K562 (cell line): ENCODE results near the gene PARP1. TPM values are rescaled to one million over a fixed set of nuclear protein-coding genes. Genes with fewer than 3 reads are reported as not detected.

Source experiments
- BCLAF1 ChIP-seq, 2 experiments: fragments of 450-650 bp in 1 of 2; IDR thresholded peaks; 2 replicates each; pipeline ENCODE4 v1.6.1; 2011 to 2017; ENCODE audit warnings: low read depth in 2 of 2, antibody characterized with exemption in 1 of 2, borderline replicate concordance in 1 of 2, low read length in 1 of 2, mild to moderate bottlenecking in 1 of 2, mixed read lengths in 1 of 2; ENCODE audit not compliant: control insufficient read depth in 1 of 2
- BDP1 ChIP-seq: IDR thresholded peaks from 3 replicates; pipeline ENCODE4 v1.6.1; 2011; ENCODE audit not compliant: insufficient read length, insufficient read depth
- BRF2 ChIP-seq: IDR thresholded peaks from 3 replicates; pipeline ENCODE4 v1.6.1; 2011; ENCODE audit warnings: borderline replicate concordance, mild to moderate bottlenecking; ENCODE audit not compliant: insufficient read length, insufficient read depth
- CGGBP1 ChIP-seq: fragments of 250-450 bp; sonication (Bioruptor Pico); IDR thresholded peaks from 2 replicates; pipeline ENCODE4 v1.9.0; 2021; ENCODE audit warnings: mild to moderate bottlenecking
- FOXA1 ChIP-seq: fragments of 450-650 bp; IDR thresholded peaks from 2 replicates; pipeline ENCODE4 v1.6.1; 2016; ENCODE audit warnings: mild to moderate bottlenecking, borderline replicate concordance
- GMEB1 ChIP-seq: fragments of 250-450 bp; sonication (Bioruptor Pico); IDR thresholded peaks from 2 replicates; pipeline ENCODE4 v1.4.0; 2020; ENCODE audit warnings: mild to moderate bottlenecking
- HMBOX1 ChIP-seq: sonication (generic); IDR thresholded peaks from 2 replicates; pipeline ENCODE4 v1.6.1; 2016
- KLF6 ChIP-seq: fragments of 250-450 bp; sonication (Bioruptor Pico); IDR thresholded peaks from 2 replicates; pipeline ENCODE4 v1.4.0; 2020; ENCODE audit warnings: mild to moderate bottlenecking, moderate library complexity, borderline replicate concordance
- MTA2 ChIP-seq: fragments of 450-650 bp; IDR thresholded peaks from 2 replicates; pipeline ENCODE4 v1.6.1; 2016; ENCODE audit warnings: low read depth
- NBN ChIP-seq: fragments of 450-650 bp; IDR thresholded peaks from 2 replicates; pipeline ENCODE4 v1.6.1; 2016; ENCODE audit warnings: low read depth, mild to moderate bottlenecking
- NCOA1 ChIP-seq: fragments of 450-650 bp; IDR thresholded peaks from 2 replicates; pipeline ENCODE4 v1.6.1; 2016; ENCODE audit warnings: low read depth
- PBX2 ChIP-seq, 2 experiments: IDR thresholded peaks in 1 of 2; conservative IDR thresholded peaks in 1 of 2; 2 replicates each; pipeline ENCODE4 v1.6.1; 2016; ENCODE audit warnings: low read depth in 2 of 2, mild to moderate bottlenecking in 1 of 2, missing compliant biosample characterization in 1 of 2, missing genetic modification characterization in 1 of 2, moderate library complexity in 1 of 2
- PTRF ChIP-seq: fragments of 450-650 bp; IDR thresholded peaks from 2 replicates; pipeline ENCODE4 v1.6.1; 2016; ENCODE audit warnings: mild to moderate bottlenecking, missing genetic modification characterization, missing compliant biosample characterization
- SUPT5H ChIP-seq: fragments of 450-650 bp; IDR thresholded peaks from 2 replicates; pipeline ENCODE4 v1.6.1; 2016
- ZFX ChIP-seq: sonication (generic); formaldehyde crosslinking; IDR thresholded peaks from 2 replicates; pipeline ENCODE4 v1.8.0; 2022; ENCODE audit warnings: mild to moderate bottlenecking, missing genetic modification reagents, moderate library complexity
- ZNF277 ChIP-seq: fragments of 250-450 bp; sonication (Bioruptor Pico); IDR thresholded peaks from 2 replicates; pipeline ENCODE4 v1.8.0; 2022; ENCODE audit warnings: inconsistent platforms, mild to moderate bottlenecking, moderate library complexity, borderline replicate concordance
- ZNF668 ChIP-seq: fragments of 250-450 bp; sonication (Bioruptor Pico); IDR thresholded peaks from 2 replicates; pipeline ENCODE4 v1.8.0; 2022; ENCODE audit warnings: mild to moderate bottlenecking, inconsistent platforms
- polyA plus RNA-seq, 8 experiments: library from polyadenylated mRNA; depleted of rRNA in 4 of 8; stranded (reverse) in 5 of 8; unstranded in 3 of 8; fragments of >200 nt; fragmentation: Nextera tagmentation in 2 of 8; fragmentation: Illumina TruSeq in 1 of 8; extraction: Ambion mirVana in 2 of 8; extraction: Trizol in 1 of 8; gene quantifications; 2 replicates each; pipeline versions ENCODE4 v1.2.1 to v1.2.3, GENCODE V29; 2011 to 2014; ENCODE audit warnings: inconsistent platforms in 1 of 8, missing spikeins in 1 of 8
- total RNA-seq, 7 experiments: library from RNA; depleted of rRNA in 6 of 7; stranded (reverse); fragments of >200 nt in 6 of 7; fragmentation: Illumina TruSeq in 2 of 7; extraction: Trizol in 2 of 7; gene quantifications; 2 replicates each; pipeline versions ENCODE4 v1.2.1 to v1.2.3, GENCODE V29; 2011 to 2021; ENCODE audit warnings: low replicate concordance in 1 of 7

PARP1 gene
- total and polyA plus RNA-seq, 9 of the 15 experiments (the other 6 are each of a cell fraction or from before 2014, with no cell fraction given), result 121 to 306 (median 250) TPM

- no peak for TF ChIP-seq FOXA1
- TF ChIP-seq ZNF277 (CRISPR knock-in tag), result no peak
- no peak for TF ChIP-seq ZFX (CRISPR knock-in tag)
- no peak for TF ChIP-seq PBX2 (CRISPR knock-in tag; IDR thresholded peaks at IDR 0.05; ENCODE audit: low read depth)
- 0 out of 2 replicates have a peak, but pooled peaks have one; percentile 22 for TF ChIP-seq PBX2 (tag; conservative IDR thresholded peaks at IDR 0.05; ENCODE audit: low read depth)
- no peak for TF ChIP-seq BDP1
- TF ChIP-seq MTA2, result no peak
- no peak for TF ChIP-seq CGGBP1 (CRISPR knock-in tag)
- no peak for TF ChIP-seq NBN
- peak; percentile 45; the same call in 1 of the 2 replicates for TF ChIP-seq HMBOX1
- no peak for TF ChIP-seq BRF2
- TF ChIP-seq SUPT5H, result no peak
- TF ChIP-seq ZNF668 (CRISPR knock-in tag), result no peak
- no peak for TF ChIP-seq GMEB1 (CRISPR knock-in tag)
- TF ChIP-seq KLF6 (CRISPR knock-in tag), result no peak
- TF ChIP-seq PTRF, result no peak
- TF ChIP-seq NCOA1, result no peak
- no peak for TF ChIP-seq BCLAF1 (IDR thresholded peaks at IDR 0.05; ENCODE audit: borderline replicate concordance in 1 of 2, control insufficient read depth in 1 of 2, low read depth in 2 of 2, low read length in 1 of 2)
Measured at GRCh38 chr1:226327761-226328162, 80.1 kb downstream of the PARP1 start (continued).
